ENCODE data around the gene SPAG17.

SPAG17 gene

DNA sequence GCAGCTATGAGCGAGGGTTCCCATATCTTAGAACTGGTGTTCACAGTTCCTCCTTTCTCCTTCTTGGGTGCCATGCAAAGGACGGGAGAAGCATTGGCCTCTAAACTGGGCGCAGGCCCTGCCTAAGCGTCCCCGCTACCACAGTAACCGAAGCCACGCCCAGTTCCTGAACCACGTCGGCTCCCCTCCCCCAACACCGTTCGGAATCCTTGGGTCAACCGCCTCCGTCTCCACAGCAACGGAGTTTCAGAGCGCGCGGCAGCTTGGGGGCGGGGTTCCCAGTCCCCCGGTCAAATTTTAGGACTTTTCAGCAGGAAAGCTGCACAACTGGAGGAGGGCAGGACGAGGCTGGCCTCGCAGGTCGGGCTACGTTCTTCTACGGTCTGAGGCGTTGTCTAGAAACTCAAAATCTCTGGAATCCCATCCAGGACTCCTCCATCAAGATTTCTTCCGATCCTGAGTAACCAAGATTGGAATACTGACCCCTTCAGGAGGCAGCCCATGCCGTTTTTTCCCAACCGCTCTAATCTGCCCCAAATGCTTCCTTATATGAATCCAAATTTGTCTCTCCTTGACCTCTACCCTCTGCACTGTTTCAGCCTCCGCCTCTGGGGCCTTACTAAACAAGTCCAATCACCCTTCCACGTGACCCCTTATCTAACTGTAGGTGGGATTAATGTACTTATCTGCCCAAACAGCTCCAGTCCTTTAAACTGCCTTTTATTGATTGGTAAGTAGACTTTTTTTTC lies at the start of gene SPAG17:
SPAG17 (minus strand) TSS at position 145 of the 749 bp plus-strand sequence; CDS start at position 74, 71 bp downstream.
- no peak for DNase-seq

DNA sequence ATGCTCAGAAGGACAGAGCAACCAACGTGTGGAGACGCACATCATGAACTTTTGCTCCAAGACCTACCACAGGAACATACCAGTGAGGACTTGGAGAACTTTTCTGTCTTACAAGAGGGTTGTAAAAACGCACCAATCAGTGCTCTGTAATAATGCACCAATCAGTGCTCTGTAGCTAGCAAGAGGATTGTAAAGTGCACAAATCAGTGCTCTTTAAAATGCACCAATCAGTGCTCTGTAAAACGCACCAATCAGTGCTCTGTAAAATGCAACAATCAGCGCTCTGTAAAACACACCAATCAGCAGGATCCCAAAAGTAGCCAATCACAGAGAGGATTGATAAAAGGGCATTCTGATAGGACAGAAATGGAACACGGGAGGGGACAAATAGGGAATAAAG lies 40.4 kb upstream of the SPAG17 start:
- DNase-seq = no peak

DNA sequence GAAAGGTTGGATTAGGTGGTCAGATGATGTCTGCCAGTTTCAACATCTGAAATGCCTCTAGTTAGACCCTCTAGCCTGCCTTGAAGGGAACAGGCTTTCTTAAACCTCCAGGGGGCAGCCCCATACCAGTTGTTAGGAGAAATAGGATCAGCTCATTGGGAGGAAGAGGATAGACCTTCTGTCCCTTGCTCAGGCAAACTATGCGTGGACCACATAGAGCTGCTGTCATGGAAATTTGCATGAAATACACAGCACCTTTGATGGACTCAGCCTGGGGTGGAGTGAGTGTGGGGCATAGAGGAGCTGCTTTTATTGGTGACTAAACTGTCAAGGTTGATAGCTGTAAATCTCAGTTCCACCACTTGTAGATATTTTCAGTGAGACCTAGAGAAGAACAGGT lies 38.4 kb upstream of the SPAG17 start:
- DNase-seq = no peak

DNA sequence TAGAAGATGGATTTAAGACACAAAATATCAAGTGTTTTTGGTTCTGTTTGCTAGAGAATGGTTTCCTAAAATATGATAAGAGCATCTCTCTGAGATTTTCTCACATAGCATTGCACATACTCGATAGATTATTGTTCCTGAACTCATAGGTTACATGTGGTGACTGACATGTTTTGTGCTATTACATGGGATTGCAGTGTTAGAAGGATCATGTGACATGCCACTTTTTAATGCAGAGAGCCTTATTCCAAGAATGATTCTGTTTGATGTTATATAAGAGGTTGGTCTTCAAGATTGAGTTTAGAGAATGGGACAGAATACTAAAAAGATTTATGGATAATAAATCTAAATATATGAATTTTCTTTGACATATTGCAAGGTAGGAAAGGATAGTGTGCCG lies 34.4 kb upstream of the SPAG17 start:
- DNase-seq = no peak

DNA sequence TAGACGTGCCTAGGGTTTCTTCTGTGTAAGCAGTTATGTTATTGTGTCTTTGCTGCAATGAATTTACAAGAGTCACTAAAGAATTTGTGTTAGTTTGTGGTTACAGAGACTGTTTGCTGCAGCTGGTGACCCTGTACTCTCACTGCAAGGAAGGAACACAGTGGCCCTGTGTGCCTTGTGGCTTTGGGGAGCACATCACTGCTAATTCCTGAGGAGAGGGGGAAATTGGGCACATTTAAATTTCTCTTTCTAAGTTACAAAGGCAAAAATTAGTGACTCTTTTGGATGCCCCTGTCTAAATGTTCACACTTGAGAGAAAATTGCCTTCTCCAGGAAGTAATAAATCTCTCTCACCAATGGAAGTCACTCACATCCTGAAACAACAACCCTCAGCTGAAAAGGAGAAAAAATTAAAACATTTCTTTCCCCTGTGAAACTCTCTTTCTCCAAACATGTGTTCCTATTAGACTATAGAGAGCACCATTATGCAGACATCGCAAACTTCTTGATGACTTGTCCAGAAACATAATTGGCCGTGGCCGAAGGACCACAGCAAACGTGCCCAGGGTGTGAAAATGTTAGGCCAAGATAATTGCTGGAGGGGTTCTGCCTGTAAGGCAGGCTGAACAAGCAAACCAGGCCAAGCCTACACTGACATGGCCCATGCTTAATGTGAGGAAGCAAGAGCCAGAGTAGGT lies 32.3 kb upstream of the SPAG17 start:
- no peak for DNase-seq

DNA sequence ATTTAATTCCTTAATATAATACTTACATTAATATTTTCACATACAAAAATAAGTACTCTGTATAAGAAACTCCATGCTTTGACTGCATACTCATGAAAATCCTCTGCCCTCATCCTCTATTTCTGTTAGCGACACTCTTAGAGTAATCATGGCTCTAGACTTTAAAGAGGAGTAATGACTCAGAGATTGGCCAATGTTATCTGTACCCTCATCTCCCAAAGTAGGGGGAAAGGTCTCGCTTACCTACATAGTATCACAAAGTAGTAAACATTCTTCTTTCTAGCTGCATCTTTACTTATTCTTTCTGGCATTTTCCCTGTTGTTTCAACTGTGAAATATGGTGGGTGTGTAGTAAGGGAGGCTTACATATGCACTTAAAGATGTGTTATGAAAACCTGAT lies 29.8 kb upstream of the SPAG17 start:
- DNase-seq = no peak

DNA sequence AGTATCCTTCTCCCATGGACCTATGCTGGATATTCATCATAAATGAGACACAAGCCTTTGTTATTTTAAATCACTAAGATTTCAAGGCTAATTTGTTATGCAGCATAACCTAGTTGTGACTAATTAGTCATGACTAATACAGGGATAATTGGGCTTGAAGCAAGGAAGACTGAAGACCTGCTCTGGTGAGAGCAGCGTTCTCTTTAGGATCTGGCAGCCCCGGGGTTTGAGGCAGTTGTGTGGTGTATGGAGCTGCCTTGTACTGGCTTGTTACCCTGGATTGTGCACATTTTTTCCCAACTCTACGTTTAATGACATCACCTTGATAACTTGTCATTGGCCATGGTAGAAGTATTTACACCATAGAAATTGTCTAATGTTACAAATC lies 25.7 kb upstream of the SPAG17 start:
- no peak for DNase-seq

DNA sequence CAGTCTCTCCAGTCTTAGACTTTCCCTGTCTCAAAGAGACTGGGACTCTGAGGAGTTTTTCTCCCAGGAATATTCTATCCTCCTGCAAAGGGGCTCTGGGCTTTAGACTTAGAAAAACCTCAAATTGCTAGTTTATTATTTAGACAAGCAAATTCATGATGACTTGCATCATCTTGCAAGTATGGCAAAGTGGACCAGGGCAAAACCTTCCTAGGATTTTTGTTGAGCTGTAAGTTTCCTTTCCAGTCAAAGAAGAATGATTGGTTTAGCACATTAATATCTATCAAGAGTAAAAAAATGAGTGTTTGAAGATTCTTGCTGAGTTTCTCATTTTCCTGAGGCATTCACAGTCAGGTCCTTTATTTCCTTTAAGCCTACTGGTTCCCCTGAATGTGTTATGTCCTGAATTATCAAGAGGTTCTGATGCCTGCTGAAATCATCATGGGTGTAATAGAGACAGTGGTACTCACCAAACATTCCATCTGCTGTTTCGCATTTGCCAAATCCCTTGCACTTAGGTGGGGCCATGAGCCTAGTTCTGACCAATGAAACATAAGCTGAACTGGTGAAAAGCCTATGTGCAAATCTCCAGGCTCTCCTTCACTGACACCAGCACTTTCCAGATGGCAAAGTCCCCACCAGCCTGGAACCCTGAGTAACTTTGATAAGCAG lies 25.2 kb upstream of the SPAG17 start:
- no peak for DNase-seq

DNA sequence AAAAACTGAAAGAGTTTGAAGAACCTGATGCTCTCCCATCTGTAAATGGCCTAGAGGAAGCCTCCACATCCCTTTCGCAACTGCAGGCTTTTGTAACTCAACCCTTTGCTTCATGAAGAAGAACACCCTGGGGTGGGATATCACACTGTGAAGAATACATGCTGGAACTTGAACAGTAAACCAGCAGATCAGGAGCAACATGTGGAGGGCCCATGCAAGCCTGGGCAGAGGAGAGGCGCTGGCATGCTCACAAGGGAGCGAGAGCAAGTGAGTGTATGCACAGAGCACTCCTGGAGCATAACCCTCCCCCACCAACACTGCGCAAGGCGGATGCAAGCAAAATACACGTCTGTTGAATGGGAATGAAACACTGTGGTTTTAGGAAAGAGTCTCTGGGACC lies 24.6 kb upstream of the SPAG17 start:
- no peak for DNase-seq

DNA sequence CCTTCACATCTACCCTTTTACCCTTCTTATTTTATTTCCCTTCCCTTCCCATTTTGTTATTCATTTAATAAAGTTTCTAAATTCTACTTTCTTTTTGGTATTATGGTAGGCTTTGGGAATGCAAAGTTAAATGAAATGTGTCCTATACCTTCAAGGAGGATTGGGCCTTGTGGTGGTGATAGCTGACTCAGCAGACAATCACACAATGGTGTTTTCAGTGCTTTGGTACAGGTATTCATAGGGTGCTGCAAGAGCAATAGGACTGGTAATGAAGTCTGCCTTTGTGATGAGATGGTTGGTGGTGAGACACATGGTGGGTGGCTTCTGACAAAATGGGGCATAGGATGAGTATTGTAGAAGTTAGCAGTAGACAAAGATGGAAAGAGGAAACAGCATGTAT lies 21.9 kb upstream of the SPAG17 start:
- DNase-seq = no peak

DNA sequence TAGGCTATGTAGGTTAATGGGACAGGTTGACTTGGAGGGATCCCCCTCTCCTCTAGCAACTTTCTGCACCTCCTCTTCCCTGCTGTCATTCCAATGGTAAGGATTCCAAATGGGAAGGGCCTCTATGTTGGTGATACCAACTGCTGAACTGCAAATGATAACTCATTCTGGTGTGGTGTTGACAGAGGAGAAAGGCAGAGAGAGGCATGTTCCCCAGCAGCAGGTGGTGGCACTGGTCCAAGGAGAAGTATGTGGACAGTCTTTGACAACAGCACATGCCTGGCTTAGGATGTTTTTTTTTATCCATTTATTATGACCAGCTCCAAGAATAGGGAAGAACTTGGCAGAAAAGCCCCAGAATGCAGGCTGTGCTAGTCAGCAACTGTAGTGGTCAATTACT lies 19.6 kb upstream of the SPAG17 start:
- no peak for DNase-seq

DNA sequence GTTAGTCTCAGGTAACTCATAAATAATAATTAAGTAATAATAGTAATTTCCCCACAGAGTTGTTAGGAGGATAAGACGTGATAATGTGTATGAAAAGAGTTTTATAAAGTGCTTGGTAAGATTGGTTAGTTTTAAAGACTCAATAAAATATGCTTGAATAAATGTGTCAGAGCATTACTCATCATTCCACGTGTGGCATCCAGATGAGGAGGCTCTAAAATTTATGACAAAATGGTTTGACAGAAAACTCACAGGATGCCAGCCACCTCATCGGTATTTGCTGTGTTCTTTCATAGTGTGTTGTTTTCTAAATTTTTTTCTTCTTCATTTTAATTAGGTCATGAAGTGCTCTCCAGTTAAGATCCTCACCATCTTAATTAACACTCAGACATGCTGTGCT lies 19.1 kb upstream of the SPAG17 start:
- DNase-seq = no peak

DNA sequence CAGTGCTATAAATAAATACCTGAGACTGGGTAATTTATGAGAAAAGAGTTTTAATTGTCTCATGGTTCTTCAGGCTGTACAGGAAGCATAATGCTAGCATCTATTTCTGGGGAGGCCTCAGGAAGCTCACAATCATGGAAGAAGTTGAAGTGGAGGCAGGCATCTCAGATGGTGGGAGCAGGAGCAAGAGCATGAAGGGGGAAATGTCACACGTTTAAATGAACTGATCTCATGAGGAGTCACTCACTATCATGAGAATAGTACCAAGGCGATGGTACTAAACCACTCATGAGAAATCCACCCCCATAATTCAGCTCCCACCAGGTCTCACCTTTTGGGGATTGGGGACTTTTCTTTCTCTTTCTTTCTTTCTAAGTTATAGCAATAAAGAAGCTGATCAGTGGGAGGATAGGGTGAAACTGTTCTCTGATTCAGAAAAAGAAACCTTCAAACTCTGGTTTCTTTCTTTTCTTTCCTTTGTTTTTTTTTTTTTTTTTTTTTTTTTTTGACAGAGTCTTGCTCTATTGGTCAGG lies 17.1 kb upstream of the SPAG17 start:
- no peak for DNase-seq

DNA sequence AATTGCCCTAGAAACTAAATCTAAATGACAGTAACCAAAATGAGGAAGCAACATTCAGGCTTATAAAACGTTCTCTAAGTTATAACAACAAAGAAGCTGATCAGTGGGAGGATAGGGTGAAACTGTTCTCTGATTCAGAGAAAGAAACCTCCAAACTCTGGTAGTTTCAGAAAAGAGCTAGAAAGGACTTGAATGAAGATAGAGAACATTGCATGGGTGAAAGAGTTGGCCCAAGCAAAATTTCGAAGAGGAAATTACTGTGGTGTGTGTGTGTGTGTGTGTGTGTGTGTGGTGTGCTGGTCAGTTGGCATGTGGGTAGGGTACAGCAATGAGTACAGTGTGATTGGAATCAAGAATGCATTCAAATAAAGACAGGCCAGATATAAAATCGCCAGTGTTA lies 16.5 kb upstream of the SPAG17 start:
- DNase-seq = no peak

DNA sequence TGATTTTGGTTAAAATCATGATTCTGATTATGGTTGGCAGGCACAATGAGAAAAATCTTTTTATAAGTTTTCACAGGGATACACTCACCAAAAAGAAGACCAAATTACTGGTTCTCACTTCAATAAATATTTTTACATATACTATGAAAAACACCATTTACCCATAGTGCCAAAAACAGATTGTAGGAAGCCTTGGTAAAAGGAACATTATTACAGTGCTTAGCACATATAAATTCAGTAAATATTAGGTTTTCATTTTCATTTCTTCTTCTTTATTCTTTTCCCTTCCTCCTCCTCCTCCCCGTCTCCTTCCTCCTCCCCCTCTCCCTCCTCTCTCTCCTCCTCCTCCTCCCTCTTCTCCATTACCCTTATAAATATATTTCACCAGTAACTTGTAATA lies 15.8 kb upstream of the SPAG17 start:
- DNase-seq = no peak

DNA sequence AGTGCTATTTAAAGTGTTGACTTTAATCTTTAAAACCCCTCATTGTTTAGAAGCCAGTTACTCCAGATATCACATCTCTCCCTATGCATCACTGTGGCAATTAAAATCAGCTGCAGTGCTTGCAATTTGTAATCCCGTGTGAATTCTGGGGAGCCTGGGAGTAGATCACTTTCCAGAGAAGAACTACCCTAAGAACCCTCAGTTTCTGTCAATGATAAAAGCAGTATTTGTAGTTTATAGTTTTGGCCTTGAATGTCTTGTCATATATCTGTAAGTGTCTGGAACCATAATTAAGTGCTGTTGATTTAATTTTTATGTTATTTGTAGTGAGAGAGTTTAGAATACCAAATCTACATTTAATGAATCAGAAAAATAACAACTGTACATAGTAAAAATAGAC lies 5.5 kb upstream of the SPAG17 start:
- no peak for DNase-seq

DNA sequence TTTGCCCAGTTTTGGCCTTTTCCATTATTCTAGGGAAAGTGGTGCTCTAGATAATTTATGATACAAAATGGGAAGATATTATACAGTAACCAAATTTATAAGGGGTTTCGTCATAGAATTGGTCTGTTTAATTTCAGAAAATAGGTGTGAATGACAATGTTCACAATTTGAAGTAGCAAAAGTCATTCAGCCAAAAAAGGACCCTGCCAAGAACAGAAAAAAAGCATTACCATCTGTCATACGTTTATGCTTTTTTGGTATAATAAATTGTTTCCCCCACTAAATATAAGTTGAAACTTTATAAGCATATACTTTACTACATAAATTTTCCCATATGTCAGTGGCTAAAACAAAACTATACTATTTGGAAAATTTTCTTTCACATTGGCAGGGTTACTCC lies 4.5 kb upstream of the SPAG17 start:
- DNase-seq = no peak

DNA sequence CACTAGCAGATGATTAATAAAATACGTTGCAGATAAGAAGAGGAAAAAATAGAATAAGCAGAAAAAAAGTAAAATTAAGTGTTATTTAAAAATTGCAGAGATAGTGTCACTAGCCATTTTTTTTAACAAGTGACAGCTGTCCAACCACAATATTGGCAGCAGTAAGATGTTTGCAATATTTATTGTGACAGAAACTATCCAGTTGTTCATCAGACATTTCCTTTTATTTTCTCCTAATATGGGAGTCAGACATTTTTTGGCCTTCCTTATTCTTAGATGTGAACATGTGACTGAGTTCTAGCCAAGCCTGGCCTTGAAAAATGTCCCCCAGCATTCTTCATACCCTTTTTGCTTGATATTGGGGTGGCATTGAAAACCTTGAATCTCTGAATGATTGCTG lies 3.4 kb upstream of the SPAG17 start:
- DNase-seq = no peak

DNA sequence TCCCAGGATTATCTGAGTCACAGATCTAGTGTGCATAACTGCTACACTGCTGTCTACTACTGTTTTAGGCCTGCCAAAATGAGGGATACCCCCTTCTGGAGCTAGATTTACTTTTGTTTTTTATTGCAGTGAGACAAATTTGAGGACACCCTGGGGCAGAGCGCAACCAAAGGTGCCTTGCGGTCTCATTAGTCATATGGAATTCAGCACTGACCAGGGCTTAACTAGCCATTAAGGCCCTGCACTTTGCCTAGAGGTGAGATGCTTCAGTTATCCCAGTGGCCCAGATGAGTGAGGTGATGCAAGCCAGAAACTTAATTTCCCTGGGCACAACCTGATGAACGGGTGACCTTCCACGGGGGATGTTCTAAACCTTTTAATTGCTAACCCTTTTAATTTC lies 998 bp upstream of the SPAG17 start:
- no peak for DNase-seq

DNA sequence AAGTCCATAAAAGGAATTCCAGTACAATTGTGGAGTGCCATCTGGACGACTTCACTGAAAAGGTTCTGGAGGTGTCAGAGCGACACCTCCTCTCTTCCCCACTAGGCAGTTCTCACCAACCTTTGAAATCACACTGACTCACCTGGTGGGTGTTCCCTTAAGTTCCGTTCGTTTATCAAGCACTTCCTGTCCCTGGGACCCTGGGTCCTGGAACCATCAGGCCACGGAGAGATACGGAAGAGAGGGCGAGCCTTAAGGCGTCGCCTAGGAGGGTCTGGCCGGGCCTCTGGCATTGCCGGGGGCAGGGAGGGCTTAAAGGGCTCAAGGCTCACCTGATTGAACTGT lies 317 bp downstream of the SPAG17 start:
- no peak for DNase-seq

DNA sequence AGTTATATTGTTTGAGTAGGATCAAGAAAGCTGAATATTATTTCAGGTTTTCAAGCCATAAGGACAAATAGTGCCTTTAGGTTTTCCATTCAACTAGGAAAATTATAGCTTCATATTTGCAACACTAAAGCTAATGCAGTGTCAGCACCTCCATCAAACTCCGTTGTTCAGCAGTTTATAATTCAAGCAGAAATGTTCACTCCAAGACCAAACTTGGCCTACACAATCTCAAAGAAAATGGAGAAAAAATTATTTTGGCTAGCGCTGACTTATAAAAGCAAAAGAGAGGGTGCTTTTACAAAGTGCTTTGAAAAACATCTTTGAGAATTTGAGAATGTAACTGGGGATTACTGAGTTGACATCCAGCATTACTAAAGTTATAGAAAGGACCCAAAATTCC lies 1.4 kb downstream of the SPAG17 start:
- no peak for DNase-seq

DNA sequence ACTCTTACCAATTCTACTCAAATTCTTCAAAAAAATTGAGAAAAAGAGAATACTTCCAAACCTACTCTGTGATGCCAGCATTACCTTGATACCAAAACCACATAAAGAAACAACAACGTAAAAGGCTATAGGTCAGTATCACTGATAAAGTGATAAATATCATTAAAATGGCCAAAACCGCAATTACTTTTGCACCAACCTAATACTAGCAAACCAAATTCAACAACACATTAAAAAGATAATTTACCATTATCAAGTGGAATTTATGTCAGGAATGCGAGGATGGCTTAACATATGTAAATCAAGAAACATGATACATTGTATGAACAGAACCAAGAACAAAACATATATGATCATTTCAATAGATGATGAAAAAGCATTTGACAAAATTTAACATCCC lies 7.0 kb downstream of the SPAG17 start:
- no peak for DNase-seq

DNA sequence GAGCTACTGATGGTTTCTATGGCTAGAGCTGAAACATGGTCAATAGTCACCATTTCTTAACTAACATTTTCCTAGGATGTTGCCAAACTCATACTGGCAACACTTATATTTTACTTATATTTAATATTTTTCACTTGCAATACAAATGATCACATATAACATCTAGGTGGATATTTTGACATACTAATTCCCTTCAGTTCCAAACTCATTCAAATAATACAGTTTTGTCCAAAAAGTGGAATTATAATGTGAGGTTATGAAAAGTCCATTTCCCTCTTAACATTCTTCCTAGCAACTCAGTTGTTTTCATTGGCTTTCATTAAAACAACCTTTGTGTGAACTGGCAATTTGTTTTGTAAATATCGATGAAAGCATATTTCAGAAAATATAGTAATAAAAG lies 16.0 kb downstream of the SPAG17 start:
- no peak for DNase-seq

DNA sequence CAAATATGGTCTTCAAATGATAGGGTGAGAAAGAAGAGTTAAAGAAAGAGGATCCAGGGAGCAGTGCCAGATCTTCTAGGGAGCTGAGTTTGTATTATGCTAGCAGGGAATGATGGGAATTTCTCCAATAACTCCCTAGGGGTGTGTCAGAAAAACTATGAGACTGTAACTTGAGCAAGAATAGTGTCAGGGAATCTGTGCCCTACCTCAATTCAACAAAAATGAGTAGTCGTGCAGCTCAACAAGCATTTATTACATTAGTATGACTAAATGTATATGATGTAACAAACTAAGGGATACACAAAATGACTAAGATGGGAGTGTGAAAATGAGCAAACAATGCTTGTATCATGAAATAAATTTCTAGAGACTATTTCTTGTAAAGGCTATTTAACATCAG lies 24.2 kb downstream of the SPAG17 start:
- no peak for DNase-seq

Measured in CD4-positive, alpha-beta T cell treated with Interleukin-17A for 4 hours (primary cell).